SH-SY5Y (cell line): ENCODE results near the gene ZSCAN4.

Source experiments
- GATA2 ChIP-seq: IDR thresholded peaks from 2 replicates; pipeline ENCODE4 v1.6.1; 2011; ENCODE audit warnings: mild to moderate bottlenecking, low read depth, low read length
- GATA3 ChIP-seq: IDR thresholded peaks from 2 replicates; pipeline ENCODE4 v1.6.1; 2011; ENCODE audit warnings: low read depth, mild to moderate bottlenecking, low read length, moderate library complexity

GRCh38 chr19:57720878-57721277 lies 52.1 kb downstream of the ZSCAN4 start:
- TF ChIP-seq GATA3 (no peak), GATA2 (no peak)
